ENCODE measurements around the gene CD1D.
"Not testable (repeated sequence)": the region's sequence is repeated elsewhere in the genome, so short reads cannot be mapped to it uniquely, and the experiment has no call there.

The CD1D gene

GRCh38 chr1:158180741-158181576, at the start of gene CD1D:
Gene CD1D (plus strand): TSS chr1:158180895. CDS start chr1:158181102, 207 bp downstream.
- no peak for DNase-seq (ENCODE audit: low spot score)

- DNase-seq (ENCODE audit: low spot score), result no peak
Measured at GRCh38 chr1:158131217-158131616, 49.5 kb upstream of the CD1D start.

GRCh38 chr1:158140764-158141192, 39.9 kb upstream of the CD1D start:
- no peak for DNase-seq (ENCODE audit: low spot score)

- peak; percentile 39 for DNase-seq (ENCODE audit: low spot score)
Measured at GRCh38 chr1:158145173-158145719, 35.4 kb upstream of the CD1D start.

- DNase-seq (ENCODE audit: low spot score), result no peak
Measured at GRCh38 chr1:158146165-158146564, 34.5 kb upstream of the CD1D start.

- no peak for DNase-seq (ENCODE audit: low spot score)
Measured at GRCh38 chr1:158146739-158147138, 34.0 kb upstream of the CD1D start.

- no peak for DNase-seq (ENCODE audit: low spot score)
Measured at GRCh38 chr1:158147401-158147800, 33.3 kb upstream of the CD1D start.

GRCh38 chr1:158147869-158148268, 32.8 kb upstream of the CD1D start:
- DNase-seq (ENCODE audit: low spot score), result no peak

GRCh38 chr1:158148468-158148867, 32.2 kb upstream of the CD1D start:
- peak; percentile 42 for DNase-seq (ENCODE audit: low spot score)

GRCh38 chr1:158149175-158149574, 31.5 kb upstream of the CD1D start:
- DNase-seq (ENCODE audit: low spot score), result no peak

GRCh38 chr1:158149577-158150269, 31.0 kb upstream of the CD1D start:
- peak; percentile 95 for DNase-seq (ENCODE audit: low spot score)

- DNase-seq (ENCODE audit: low spot score), result peak; percentile 62
Measured at GRCh38 chr1:158150523-158150922, 30.2 kb upstream of the CD1D start.

- no peak for DNase-seq (ENCODE audit: low spot score)
Measured at GRCh38 chr1:158153179-158153578, 27.5 kb upstream of the CD1D start.

GRCh38 chr1:158153746-158154444, 26.8 kb upstream of the CD1D start:
- peak; percentile 16 for DNase-seq (ENCODE audit: low spot score)

- no peak for DNase-seq (ENCODE audit: low spot score)
Measured at GRCh38 chr1:158154501-158154900, 26.2 kb upstream of the CD1D start.

GRCh38 chr1:158155673-158156072, 25.0 kb upstream of the CD1D start:
- no peak for DNase-seq (ENCODE audit: low spot score)

GRCh38 chr1:158159597-158159996, 21.1 kb upstream of the CD1D start:
- no peak for DNase-seq (ENCODE audit: low spot score)

GRCh38 chr1:158161446-158161845, 19.2 kb upstream of the CD1D start:
- DNase-seq (ENCODE audit: low spot score), result no peak

- DNase-seq (ENCODE audit: low spot score), result no peak
Measured at GRCh38 chr1:158163000-158163947, 17.4 kb upstream of the CD1D start.

- DNase-seq (ENCODE audit: low spot score), result no peak
Measured at GRCh38 chr1:158169105-158169504, 11.6 kb upstream of the CD1D start.

- DNase-seq (ENCODE audit: low spot score), result not testable (repeated sequence)
Measured at GRCh38 chr1:158175915-158176314, 4.8 kb upstream of the CD1D start.

All from globus pallidus (tissue), 1 donor.